GM12801 (cell line): ENCODE measurements around the gene CTCF.

Experiments
- CTCF ChIP-seq: IDR thresholded peaks from one replicate; pipeline ENCODE4 v1.5.1; 2011; ENCODE audit warnings: control low read depth; ENCODE audit not compliant: insufficient read length; ENCODE audit errors: extremely low read depth

CTCF gene

GRCh38 chr16:67546761-67547422, 15.4 kb upstream of the CTCF start:
- peak; percentile 18 for TF ChIP-seq CTCF

GRCh38 chr16:67547423-67548264, 14.7 kb upstream of the CTCF start:
- TF ChIP-seq CTCF: no peak

- TF ChIP-seq CTCF: no peak
Observed at GRCh38 chr16:67548265-67549126, 13.8 kb upstream of the CTCF start.

- no peak for TF ChIP-seq CTCF
Observed at GRCh38 chr16:67549240-67549639, 13.1 kb upstream of the CTCF start.

- TF ChIP-seq CTCF: no peak
Observed at GRCh38 chr16:67549936-67550335, 12.4 kb upstream of the CTCF start.

GRCh38 chr16:67551091-67551490, 11.2 kb upstream of the CTCF start:
- TF ChIP-seq CTCF: no peak

DNA sequence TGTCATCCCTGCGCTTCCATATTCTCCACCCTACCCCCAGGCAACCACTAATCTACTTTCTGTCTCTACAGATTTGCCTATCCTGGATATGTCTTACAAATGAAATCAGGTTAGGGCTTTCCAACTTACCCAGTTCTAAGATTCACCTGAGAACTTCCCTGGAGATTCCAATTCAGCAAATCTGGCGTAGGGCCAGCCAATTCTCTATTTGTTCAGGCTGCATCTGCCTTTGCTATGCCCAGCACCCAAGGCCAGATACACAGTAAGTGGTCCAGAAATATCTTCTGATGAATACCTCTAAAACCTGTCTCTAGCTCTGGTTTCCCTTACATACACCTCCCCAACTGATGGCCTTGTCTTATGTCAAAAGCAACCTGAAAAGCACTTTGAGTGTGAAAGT, 10.4 kb upstream of the CTCF start:
- TF ChIP-seq CTCF: no peak
